HEK293 (cell line): ENCODE results near the gene CCP110.

ENCODE experiments used
- CTCF ChIA-PET: fragments of 350-600 bp; formaldehyde crosslinking; extraction: SDS; loops from one replicate; lab custom pipeline; 2021; ENCODE audit warnings: antibody characterized with exemption; lab: Yijun Ruan, JAX
- POLR2A ChIA-PET: fragments of 300-600 bp; formaldehyde crosslinking; extraction: SDS; loops from one replicate; lab custom pipeline; 2020; ENCODE audit warnings: antibody characterized with exemption, inconsistent platforms; lab: Yijun Ruan, JAX
- H3K27ac ChIP-seq: fragments of 200-500 bp; sonication (Bioruptor generic); 2 replicates; pipeline ENCODE4 v1.5.1; 2014; ENCODE audit warnings: low read depth, low read length, control low read depth, inconsistent platforms; ENCODE audit errors: extremely low read depth
- H3K36me3 ChIP-seq, 2 experiments: fragments of 200-500 bp in 1 of 2; sonication (Bioruptor generic) in 1 of 2; 1 replicate in 1 of 2; 2 replicates in 1 of 2; pipeline ENCODE4 v1.5.1; 2014 to 2017; ENCODE audit warnings: inconsistent platforms in 2 of 2, low read length in 2 of 2; ENCODE audit not compliant: control insufficient read depth in 2 of 2, insufficient read depth in 1 of 2
- H3K4me1 ChIP-seq: fragments of 200-500 bp; sonication (Bioruptor generic); 2 replicates; pipeline ENCODE4 v1.5.1; 2014; ENCODE audit warnings: mild to moderate bottlenecking, low read length, inconsistent platforms; ENCODE audit not compliant: control insufficient read depth, insufficient read depth
- H3K4me3 ChIP-seq: 2 replicates; pipeline ENCODE4 v1.5.1; 2011; ENCODE audit warnings: low read depth, mild to moderate bottlenecking, control low read depth, low read length, moderate library complexity
- H3K9me3 ChIP-seq: fragments of 200-500 bp; sonication (Bioruptor generic); 2 replicates; pipeline ENCODE4 v1.5.1; 2014; ENCODE audit warnings: low read depth, low read length, inconsistent platforms; ENCODE audit not compliant: control insufficient read depth, insufficient read depth
- BCL11B ChIP-seq: fragments of 450-650 bp; formaldehyde crosslinking; IDR thresholded peaks from 2 replicates; pipeline ENCODE4 v1.5.1; 2016; ENCODE audit warnings: low read depth, missing biosample characterization, missing genetic modification characterization
- HOXD13 ChIP-seq: sonication (generic); formaldehyde crosslinking; IDR thresholded peaks from 2 replicates; pipeline ENCODE4 v1.8.0; 2022; ENCODE audit warnings: missing genetic modification reagents, borderline replicate concordance
- KLF7 ChIP-seq: fragments of 450-650 bp; formaldehyde crosslinking; IDR thresholded peaks from 2 replicates; pipeline ENCODE4 v1.5.1; 2016; ENCODE audit warnings: missing biosample characterization, missing genetic modification characterization, borderline replicate concordance
- REPIN1 ChIP-seq: fragments of 450-650 bp; formaldehyde crosslinking; IDR thresholded peaks from 2 replicates; pipeline ENCODE4 v1.5.1; 2017; ENCODE audit warnings: missing biosample characterization, missing genetic modification characterization, low read depth
- SALL2 ChIP-seq: fragments of 450-650 bp; formaldehyde crosslinking; IDR thresholded peaks from 2 replicates; pipeline ENCODE4 v1.5.0; 2017; ENCODE audit warnings: missing biosample characterization, mild to moderate bottlenecking, missing genetic modification characterization, borderline replicate concordance
- SCRT1 ChIP-seq: fragments of 450-650 bp; formaldehyde crosslinking; IDR thresholded peaks from 2 replicates; pipeline ENCODE4 v1.5.1; 2016; ENCODE audit warnings: missing biosample characterization, missing genetic modification characterization, borderline replicate concordance
- SCRT2 ChIP-seq: fragments of 450-650 bp; formaldehyde crosslinking; IDR thresholded peaks from 2 replicates; pipeline ENCODE4 v1.5.1; 2016; ENCODE audit warnings: missing biosample characterization, missing genetic modification characterization
- ZNF146 ChIP-seq: fragments of 450-650 bp; formaldehyde crosslinking; IDR thresholded peaks from 2 replicates; pipeline ENCODE4 v1.5.1; 2016; ENCODE audit warnings: missing biosample characterization, missing genetic modification characterization
- ZNF335 ChIP-seq: fragments of 450-650 bp; formaldehyde crosslinking; conservative IDR thresholded peaks from 2 replicates; pipeline ENCODE4 v1.5.1; 2016; ENCODE audit warnings: missing biosample characterization, missing genetic modification characterization
- ZNF404 ChIP-seq: fragments of 450-650 bp; formaldehyde crosslinking; IDR thresholded peaks from 2 replicates; pipeline ENCODE4 v1.5.1; 2017; ENCODE audit warnings: missing biosample characterization, missing genetic modification characterization
- ZNF529 ChIP-seq: fragments of 450-650 bp; formaldehyde crosslinking; IDR thresholded peaks from 2 replicates; pipeline ENCODE4 v1.5.1; 2017; ENCODE audit warnings: missing genetic modification characterization, missing biosample characterization; ENCODE audit not compliant: insufficient replicate concordance
- ZNF654 ChIP-seq: fragments of 450-650 bp; formaldehyde crosslinking; IDR thresholded peaks from 2 replicates; pipeline ENCODE4 v1.5.1; 2016; ENCODE audit warnings: low read depth, missing biosample characterization, missing genetic modification characterization
- ZNF701 ChIP-seq: fragments of 450-650 bp; formaldehyde crosslinking; IDR thresholded peaks from 2 replicates; pipeline ENCODE4 v1.5.1; 2016; ENCODE audit warnings: missing biosample characterization, missing genetic modification characterization
- TF ChIP-seq, protein P1 (sequence below): sonication (generic); formaldehyde crosslinking; IDR thresholded peaks from 2 replicates; pipeline ENCODE4 v1.8.1; 2022; ENCODE audit warnings: mild to moderate bottlenecking, moderate library complexity, missing genetic modification reagents
- TF ChIP-seq, protein P2 (sequence below): fragments of 450-650 bp; formaldehyde crosslinking; IDR thresholded peaks from 2 replicates; pipeline ENCODE4 v1.5.1; 2016; ENCODE audit warnings: missing biosample characterization, missing genetic modification characterization, borderline replicate concordance
- TF ChIP-seq, protein P3 (sequence below): fragments of 450-650 bp; formaldehyde crosslinking; IDR thresholded peaks from 2 replicates; pipeline ENCODE4 v1.5.1; 2016; ENCODE audit warnings: missing biosample characterization, missing genetic modification characterization
- TF ChIP-seq, protein P4 (sequence below): fragments of 450-650 bp; formaldehyde crosslinking; IDR thresholded peaks from 2 replicates; pipeline ENCODE4 v1.5.1; 2016; ENCODE audit warnings: missing biosample characterization, missing genetic modification characterization

Gene CCP110

DNA sequence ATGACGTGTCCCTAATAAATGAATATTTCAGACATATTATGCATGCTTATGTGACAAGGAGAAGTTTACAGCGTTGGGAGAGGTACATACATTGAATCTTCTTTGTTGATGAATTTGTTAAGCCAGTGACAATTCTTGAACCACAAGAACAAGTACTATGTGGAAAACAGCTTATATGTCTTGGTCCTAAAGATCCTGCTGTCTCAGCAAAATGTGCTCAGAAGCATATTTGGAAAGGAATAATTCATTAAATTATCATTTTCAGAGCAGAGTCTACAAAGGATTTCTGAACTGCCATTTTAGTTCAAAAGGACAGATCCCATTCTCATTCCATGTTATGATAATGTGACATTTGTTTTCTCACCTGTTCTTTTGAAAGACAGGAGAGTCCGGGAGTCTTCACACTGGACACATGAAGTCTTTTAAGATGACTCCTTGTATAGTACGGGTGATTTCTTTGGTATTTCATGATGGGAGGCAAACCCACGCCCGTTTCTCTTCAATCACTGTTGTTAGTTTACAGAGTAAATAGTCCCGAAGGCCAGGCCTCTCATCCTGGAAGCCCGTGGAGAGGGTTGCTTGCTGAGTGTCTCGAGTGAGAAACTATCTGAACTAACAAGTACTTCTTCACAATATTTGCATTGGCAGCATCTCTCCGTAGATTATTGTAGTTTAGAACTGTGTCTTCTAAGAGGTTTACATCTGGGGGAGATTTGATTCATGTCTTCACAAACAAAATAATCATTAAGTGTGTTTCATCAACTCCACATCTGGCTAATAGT is 58.5 kb downstream of the CCP110 start:
- Histone ChIP-seq H3K36me3 (peaks cover 8 to 50% of the 10 kb centered on the region in 2 experiments; a peak in 2 of 3 replicates), H3K27ac (no peak overlapping the region), H3K4me1 (no peaks in the 10 kb centered on the region), H3K4me3 (no peak overlapping the region), H3K9me3 (no peaks in the 10 kb centered on the region)
- CTCF ChIA-PET = interaction anchor here (0.6 to 1.4 kb wide), 4 partner anchors 10 to 777 kb away, joined by 3 to 6 read pairs (median 6); no protein-coding TSS in a partner anchor
- TF ChIP-seq ZNF335 (tag by site-specific recombination) = no peak
- no peak for TF ChIP-seq ZNF529 (tag by site-specific recombination)
- TF ChIP-seq, protein P1, sequence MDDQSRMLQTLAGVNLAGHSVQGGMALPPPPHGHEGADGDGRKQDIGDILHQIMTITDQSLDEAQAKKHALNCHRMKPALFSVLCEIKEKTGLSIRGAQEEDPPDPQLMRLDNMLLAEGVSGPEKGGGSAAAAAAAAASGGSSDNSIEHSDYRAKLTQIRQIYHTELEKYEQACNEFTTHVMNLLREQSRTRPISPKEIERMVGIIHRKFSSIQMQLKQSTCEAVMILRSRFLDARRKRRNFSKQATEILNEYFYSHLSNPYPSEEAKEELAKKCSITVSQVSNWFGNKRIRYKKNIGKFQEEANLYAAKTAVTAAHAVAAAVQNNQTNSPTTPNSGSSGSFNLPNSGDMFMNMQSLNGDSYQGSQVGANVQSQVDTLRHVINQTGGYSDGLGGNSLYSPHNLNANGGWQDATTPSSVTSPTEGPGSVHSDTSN (CRISPR knock-in tag) = no peak
- TF ChIP-seq, protein P2, sequence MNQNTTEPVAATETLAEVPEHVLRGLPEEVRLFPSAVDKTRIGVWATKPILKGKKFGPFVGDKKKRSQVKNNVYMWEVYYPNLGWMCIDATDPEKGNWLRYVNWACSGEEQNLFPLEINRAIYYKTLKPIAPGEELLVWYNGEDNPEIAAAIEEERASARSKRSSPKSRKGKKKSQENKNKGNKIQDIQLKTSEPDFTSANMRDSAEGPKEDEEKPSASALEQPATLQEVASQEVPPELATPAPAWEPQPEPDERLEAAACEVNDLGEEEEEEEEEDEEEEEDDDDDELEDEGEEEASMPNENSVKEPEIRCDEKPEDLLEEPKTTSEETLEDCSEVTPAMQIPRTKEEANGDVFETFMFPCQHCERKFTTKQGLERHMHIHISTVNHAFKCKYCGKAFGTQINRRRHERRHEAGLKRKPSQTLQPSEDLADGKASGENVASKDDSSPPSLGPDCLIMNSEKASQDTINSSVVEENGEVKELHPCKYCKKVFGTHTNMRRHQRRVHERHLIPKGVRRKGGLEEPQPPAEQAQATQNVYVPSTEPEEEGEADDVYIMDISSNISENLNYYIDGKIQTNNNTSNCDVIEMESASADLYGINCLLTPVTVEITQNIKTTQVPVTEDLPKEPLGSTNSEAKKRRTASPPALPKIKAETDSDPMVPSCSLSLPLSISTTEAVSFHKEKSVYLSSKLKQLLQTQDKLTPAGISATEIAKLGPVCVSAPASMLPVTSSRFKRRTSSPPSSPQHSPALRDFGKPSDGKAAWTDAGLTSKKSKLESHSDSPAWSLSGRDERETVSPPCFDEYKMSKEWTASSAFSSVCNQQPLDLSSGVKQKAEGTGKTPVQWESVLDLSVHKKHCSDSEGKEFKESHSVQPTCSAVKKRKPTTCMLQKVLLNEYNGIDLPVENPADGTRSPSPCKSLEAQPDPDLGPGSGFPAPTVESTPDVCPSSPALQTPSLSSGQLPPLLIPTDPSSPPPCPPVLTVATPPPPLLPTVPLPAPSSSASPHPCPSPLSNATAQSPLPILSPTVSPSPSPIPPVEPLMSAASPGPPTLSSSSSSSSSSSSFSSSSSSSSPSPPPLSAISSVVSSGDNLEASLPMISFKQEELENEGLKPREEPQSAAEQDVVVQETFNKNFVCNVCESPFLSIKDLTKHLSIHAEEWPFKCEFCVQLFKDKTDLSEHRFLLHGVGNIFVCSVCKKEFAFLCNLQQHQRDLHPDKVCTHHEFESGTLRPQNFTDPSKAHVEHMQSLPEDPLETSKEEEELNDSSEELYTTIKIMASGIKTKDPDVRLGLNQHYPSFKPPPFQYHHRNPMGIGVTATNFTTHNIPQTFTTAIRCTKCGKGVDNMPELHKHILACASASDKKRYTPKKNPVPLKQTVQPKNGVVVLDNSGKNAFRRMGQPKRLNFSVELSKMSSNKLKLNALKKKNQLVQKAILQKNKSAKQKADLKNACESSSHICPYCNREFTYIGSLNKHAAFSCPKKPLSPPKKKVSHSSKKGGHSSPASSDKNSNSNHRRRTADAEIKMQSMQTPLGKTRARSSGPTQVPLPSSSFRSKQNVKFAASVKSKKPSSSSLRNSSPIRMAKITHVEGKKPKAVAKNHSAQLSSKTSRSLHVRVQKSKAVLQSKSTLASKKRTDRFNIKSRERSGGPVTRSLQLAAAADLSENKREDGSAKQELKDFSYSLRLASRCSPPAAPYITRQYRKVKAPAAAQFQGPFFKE (tag by site-specific recombination) = no peak
- TF ChIP-seq ZNF701 = no peak
- TF ChIP-seq REPIN1 (tag by site-specific recombination) = no peak
- TF ChIP-seq BCL11B (tag by site-specific recombination) = no peak
- no peak for TF ChIP-seq ZNF146 (tag by site-specific recombination)
- TF ChIP-seq HOXD13 = no peak
- no peak for TF ChIP-seq KLF7 (tag by site-specific recombination)
- POLR2A ChIA-PET = no interaction called here

DNA sequence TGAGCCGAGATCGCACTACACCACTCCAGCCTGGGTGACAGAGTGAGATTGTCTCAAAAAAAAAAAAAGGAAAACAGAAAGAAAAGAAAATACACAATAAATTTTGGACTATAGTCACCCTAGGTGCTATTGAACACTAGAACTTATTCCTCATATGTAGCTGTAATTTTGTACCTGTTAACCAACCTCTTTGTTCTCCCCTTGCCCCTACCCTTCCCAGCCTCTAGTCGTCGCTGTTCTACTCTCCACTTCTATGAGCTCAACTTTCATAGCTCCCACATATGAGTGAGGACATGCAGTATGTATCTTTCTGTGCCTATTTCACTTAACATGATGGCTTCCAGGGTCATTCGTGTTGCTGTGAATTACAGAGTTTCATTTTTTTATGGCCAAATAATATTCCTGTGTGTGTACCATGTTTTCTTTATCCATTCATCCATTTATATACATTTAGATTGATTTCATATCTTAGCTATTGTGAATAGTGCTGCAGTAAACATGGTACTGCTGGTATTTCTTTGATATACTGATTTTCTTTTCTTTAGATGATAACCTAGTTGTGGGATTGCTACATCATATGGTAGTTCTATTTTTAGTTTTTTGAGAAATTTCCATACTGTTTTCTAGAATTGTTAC is 60.0 kb downstream of the CCP110 start:
- Histone ChIP-seq H3K4me3 (no peak overlapping the region), H3K27ac (no peak overlapping the region), H3K36me3 (peaks cover 8 to 38% of the 10 kb centered on the region in 2 experiments; a peak in 2 of 3 replicates), H3K9me3 (no peaks in the 10 kb centered on the region), H3K4me1 (no peaks in the 10 kb centered on the region)
- ChIA-PET POLR2A (interaction anchor here (0.7 kb wide), 1 partner anchor 28 kb away, joined by 3 read pairs; the partner anchor contains the start of gene VPS35L), CTCF (interaction anchor here (0.6 to 2.2 kb wide), 43 partner anchors 8 to 1012 kb away, joined by 3 to 38 read pairs (median 4); partner anchors contain the start of genes GPRC5B and VPS35L)
- TF ChIP-seq ZNF654 (tag by site-specific recombination) = peak; percentile 58
- TF ChIP-seq, protein P3, sequence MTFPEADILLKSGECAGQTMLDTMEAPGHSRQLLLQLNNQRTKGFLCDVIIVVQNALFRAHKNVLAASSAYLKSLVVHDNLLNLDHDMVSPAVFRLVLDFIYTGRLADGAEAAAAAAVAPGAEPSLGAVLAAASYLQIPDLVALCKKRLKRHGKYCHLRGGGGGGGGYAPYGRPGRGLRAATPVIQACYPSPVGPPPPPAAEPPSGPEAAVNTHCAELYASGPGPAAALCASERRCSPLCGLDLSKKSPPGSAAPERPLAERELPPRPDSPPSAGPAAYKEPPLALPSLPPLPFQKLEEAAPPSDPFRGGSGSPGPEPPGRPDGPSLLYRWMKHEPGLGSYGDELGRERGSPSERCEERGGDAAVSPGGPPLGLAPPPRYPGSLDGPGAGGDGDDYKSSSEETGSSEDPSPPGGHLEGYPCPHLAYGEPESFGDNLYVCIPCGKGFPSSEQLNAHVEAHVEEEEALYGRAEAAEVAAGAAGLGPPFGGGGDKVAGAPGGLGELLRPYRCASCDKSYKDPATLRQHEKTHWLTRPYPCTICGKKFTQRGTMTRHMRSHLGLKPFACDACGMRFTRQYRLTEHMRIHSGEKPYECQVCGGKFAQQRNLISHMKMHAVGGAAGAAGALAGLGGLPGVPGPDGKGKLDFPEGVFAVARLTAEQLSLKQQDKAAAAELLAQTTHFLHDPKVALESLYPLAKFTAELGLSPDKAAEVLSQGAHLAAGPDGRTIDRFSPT (tag by site-specific recombination) = no peak
- TF ChIP-seq, protein P4, sequence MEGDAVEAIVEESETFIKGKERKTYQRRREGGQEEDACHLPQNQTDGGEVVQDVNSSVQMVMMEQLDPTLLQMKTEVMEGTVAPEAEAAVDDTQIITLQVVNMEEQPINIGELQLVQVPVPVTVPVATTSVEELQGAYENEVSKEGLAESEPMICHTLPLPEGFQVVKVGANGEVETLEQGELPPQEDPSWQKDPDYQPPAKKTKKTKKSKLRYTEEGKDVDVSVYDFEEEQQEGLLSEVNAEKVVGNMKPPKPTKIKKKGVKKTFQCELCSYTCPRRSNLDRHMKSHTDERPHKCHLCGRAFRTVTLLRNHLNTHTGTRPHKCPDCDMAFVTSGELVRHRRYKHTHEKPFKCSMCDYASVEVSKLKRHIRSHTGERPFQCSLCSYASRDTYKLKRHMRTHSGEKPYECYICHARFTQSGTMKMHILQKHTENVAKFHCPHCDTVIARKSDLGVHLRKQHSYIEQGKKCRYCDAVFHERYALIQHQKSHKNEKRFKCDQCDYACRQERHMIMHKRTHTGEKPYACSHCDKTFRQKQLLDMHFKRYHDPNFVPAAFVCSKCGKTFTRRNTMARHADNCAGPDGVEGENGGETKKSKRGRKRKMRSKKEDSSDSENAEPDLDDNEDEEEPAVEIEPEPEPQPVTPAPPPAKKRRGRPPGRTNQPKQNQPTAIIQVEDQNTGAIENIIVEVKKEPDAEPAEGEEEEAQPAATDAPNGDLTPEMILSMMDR (tag by site-specific recombination) = peak; percentile 55; the same call in 1 of the 2 replicates
- TF ChIP-seq SALL2 (tag by site-specific recombination) = no peak
- TF ChIP-seq ZNF404 = no peak
- no peak for TF ChIP-seq ZNF146 (tag by site-specific recombination)
- peak; percentile 75 for TF ChIP-seq SCRT2 (tag by site-specific recombination)
- 0 out of 2 replicates have a peak, but pooled peaks have one; percentile 20 for TF ChIP-seq SCRT1 (tag by site-specific recombination)
